Stomach smooth muscle (tissue), 2 donors: ENCODE data around the gene GDI1.

Experiments
- H3K27ac ChIP-seq: one replicate; pipeline ENCODE4 v1.7.0; 2013; ENCODE audit warnings: mild to moderate bottlenecking, low read length, inconsistent platforms
- H3K27me3 ChIP-seq, 2 donors: one replicate each; pipeline ENCODE4 v1.7.0; 2013; ENCODE audit warnings: low read length in 2 of 2; ENCODE audit not compliant: insufficient read depth in 2 of 2, control insufficient read depth in 1 of 2
- H3K36me3 ChIP-seq, 2 donors: one replicate each; pipeline ENCODE4 v1.7.0; 2013; ENCODE audit warnings: low read length in 2 of 2; ENCODE audit not compliant: control insufficient read depth in 2 of 2, insufficient read depth in 2 of 2
- H3K4me1 ChIP-seq: one replicate; pipeline ENCODE4 v1.7.0; 2013; ENCODE audit warnings: low read length; ENCODE audit not compliant: control insufficient read depth, insufficient read depth
- H3K4me3 ChIP-seq, 2 donors: one replicate each; pipeline ENCODE4 v1.7.0; 2013; ENCODE audit warnings: low read length in 2 of 2
- H3K9ac ChIP-seq, 2 donors: one replicate each; pipeline ENCODE4 v1.7.0; 2013; ENCODE audit warnings: low read length in 2 of 2, mild to moderate bottlenecking in 1 of 2
- H3K9me3 ChIP-seq, 2 donors: one replicate each; pipeline ENCODE4 v1.7.0; 2013; ENCODE audit warnings: low read length in 2 of 2; ENCODE audit not compliant: control insufficient read depth in 2 of 2
- donor health status: healthy.
- donor health status: Pancreatic carcinoma.

GDI1 gene

GRCh38 chrX:154482786-154483185 lies 45.8 kb downstream of the GDI1 start:
- H3K27me3 ChIP-seq: peaks cover 0 to 3% of the 10 kb centered on the region in 2 donors
- no peak overlapping the region for H3K27ac ChIP-seq
- H3K4me1 ChIP-seq: peaks cover 36% of the 10 kb centered on the region
- H3K9me3 ChIP-seq: no peaks in the 10 kb centered on the region
- no peak overlapping the region for H3K9ac ChIP-seq
- H3K4me3 ChIP-seq: no peak overlapping the region
- peaks cover 2 to 3% of the 10 kb centered on the region in 2 donors for H3K36me3 ChIP-seq

GRCh38 chrX:154483325-154483724 lies 46.4 kb downstream of the GDI1 start:
- no peak overlapping the region for H3K27ac ChIP-seq
- H3K9ac ChIP-seq: no peak overlapping the region
- no peak overlapping the region for H3K4me3 ChIP-seq
- peaks cover 35% of the 10 kb centered on the region for H3K4me1 ChIP-seq
- peaks cover 0 to 3% of the 10 kb centered on the region in 2 donors for H3K27me3 ChIP-seq
- no peaks in the 10 kb centered on the region for H3K9me3 ChIP-seq
- peaks cover 2 to 3% of the 10 kb centered on the region in 2 donors for H3K36me3 ChIP-seq

- Histone ChIP-seq H3K27ac (no peak overlapping the region), H3K4me3 (no peak overlapping the region)
Observed at GRCh38 chrX:154484255-154485149, 47.5 kb downstream of the GDI1 start.

GRCh38 chrX:154485150-154486051 lies 48.4 kb downstream of the GDI1 start:
- Histone ChIP-seq H3K4me1 (peaks cover 38% of the 10 kb centered on the region), H3K9ac (no peak overlapping the region), H3K4me3 (peak overlapping the region; percentile 46 to 74), H3K9me3 (no peaks in the 10 kb centered on the region), H3K27me3 (peaks cover 0 to 3% of the 10 kb centered on the region in 2 donors), H3K36me3 (peaks cover 2 to 3% of the 10 kb centered on the region in 2 donors), H3K27ac (peak overlapping the region; percentile 46)

More at GRCh38 chrX:154484255-154485149, 47.5 kb downstream of the GDI1 start:
- no peaks in the 10 kb centered on the region for H3K9me3 ChIP-seq
- peaks cover 2 to 3% of the 10 kb centered on the region in 2 donors for H3K36me3 ChIP-seq
- H3K27me3 ChIP-seq: peaks cover 0 to 3% of the 10 kb centered on the region in 2 donors
- no peak overlapping the region for H3K9ac ChIP-seq
- peaks cover 37% of the 10 kb centered on the region for H3K4me1 ChIP-seq

- Histone ChIP-seq H3K36me3 (peaks cover 2 to 3% of the 10 kb centered on the region in 2 donors), H3K9me3 (no peaks in the 10 kb centered on the region), H3K27ac (peak overlapping the region; percentile 46), H3K9ac (peak overlapping the region; percentile 22 to 55), H3K4me3 (peak overlapping the region; percentile 46 to 74), H3K27me3 (peaks cover 0 to 3% of the 10 kb centered on the region in 2 donors), H3K4me1 (peaks cover 38% of the 10 kb centered on the region)
Observed at GRCh38 chrX:154486052-154486395, 49.1 kb downstream of the GDI1 start.

- peak within 1 kb of the TSS; percentile 22 to 55 for H3K9ac ChIP-seq
- H3K27ac ChIP-seq: peak within 1 kb of the TSS; percentile 60
- H3K4me1 ChIP-seq: peaks cover 38% of the 10 kb centered on the region
- H3K9me3 ChIP-seq: no peaks in the 10 kb centered on the region
- peak within 1 kb of the TSS; percentile 46 to 74 for H3K4me3 ChIP-seq
- H3K36me3 ChIP-seq: peaks cover 2 to 3% of the 10 kb centered on the region in 2 donors
- peaks cover 0 to 3% of the 10 kb centered on the region in 2 donors for H3K27me3 ChIP-seq
Observed at GRCh38 chrX:154486396-154487207, 49.6 kb downstream of the GDI1 start, which contains the start of gene UBL4A. Gene UBL4A (minus strand): TSS chrX:154486615. CDS start chrX:154486584, 31 bp downstream.

- Histone ChIP-seq H3K9me3 (no peaks in the 10 kb centered on the region), H3K27me3 (peaks cover 0 to 3% of the 10 kb centered on the region in 2 donors), H3K27ac (no peak overlapping the region)
Observed at GRCh38 chrX:154487518-154488290, 50.8 kb downstream of the GDI1 start.

GRCh38 chrX:154488336-154489075 lies 51.6 kb downstream of the GDI1 start:
- H3K4me3 ChIP-seq: no peak overlapping the region
- no peak overlapping the region for H3K27ac ChIP-seq
- H3K9me3 ChIP-seq: no peaks in the 10 kb centered on the region
- H3K36me3 ChIP-seq: peaks cover 2 to 3% of the 10 kb centered on the region in 2 donors
- H3K4me1 ChIP-seq: peaks cover 38% of the 10 kb centered on the region
- no peak overlapping the region for H3K9ac ChIP-seq
- peaks cover 0 to 3% of the 10 kb centered on the region in 2 donors for H3K27me3 ChIP-seq

More at GRCh38 chrX:154487518-154488290, 50.8 kb downstream of the GDI1 start:
- Histone ChIP-seq H3K4me1 (peaks cover 38% of the 10 kb centered on the region), H3K4me3 (no peak overlapping the region), H3K9ac (no peak overlapping the region), H3K36me3 (peaks cover 2 to 3% of the 10 kb centered on the region in 2 donors)

GRCh38 chrX:154489182-154489581 lies 52.2 kb downstream of the GDI1 start:
- peaks cover 0 to 3% of the 10 kb centered on the region in 2 donors for H3K36me3 ChIP-seq
- H3K9ac ChIP-seq: peak overlapping the region in 1 of 2 donors; percentile 67
- peak overlapping the region in 1 of 2 donors; percentile 74 for H3K4me3 ChIP-seq

More at GRCh38 chrX:154489182-154489581, 52.2 kb downstream of the GDI1 start:
- H3K4me1 ChIP-seq: peaks cover 36% of the 10 kb centered on the region
- H3K27ac ChIP-seq: peak overlapping the region; percentile 71
- no peaks in the 10 kb centered on the region for H3K9me3 ChIP-seq
- H3K27me3 ChIP-seq: peaks cover 0 to 3% of the 10 kb centered on the region in 2 donors
